Neural cell (in vitro differentiated cells): ENCODE results near the gene BCL6. TPM values are rescaled to one million over a fixed set of nuclear protein-coding genes. Genes with fewer than 3 reads are reported as not detected.

ENCODE experiments used
- H2AFZ ChIP-seq: fragments of 200-600, 300-800 bp; sonication (generic), shearing (Covaris generic); 2 replicates; pipeline ENCODE4 v1.6.0; 2014; ENCODE audit warnings: low read depth, mild to moderate bottlenecking, antibody characterized with exemption, low read length, moderate library complexity
- H3F3A ChIP-seq: fragments of 200-600 bp; shearing (Covaris generic); 2 replicates; pipeline ENCODE4 v1.6.1; 2016; ENCODE audit warnings: mild to moderate bottlenecking, moderate library complexity, mixed read lengths, antibody characterized with exemption, low read length; ENCODE audit not compliant: insufficient read depth, poor library complexity, severe bottlenecking
- H3K27ac ChIP-seq: fragments of 200-600, 300-800 bp; sonication (generic), shearing (Covaris generic); 2 replicates; pipeline ENCODE4 v1.5.1; 2014; ENCODE audit warnings: mild to moderate bottlenecking, low read length, moderate library complexity
- H3K27me3 ChIP-seq: fragments of 300-800, 200-600 bp; sonication (generic), shearing (Covaris generic); 2 replicates; pipeline ENCODE4 v1.6.0; 2014; ENCODE audit warnings: mild to moderate bottlenecking, low read depth, low read length, moderate library complexity; ENCODE audit not compliant: insufficient read depth
- H3K36me3 ChIP-seq: fragments of 300-800, 200-600 bp; sonication (generic), shearing (Covaris generic); 2 replicates; pipeline ENCODE4 v1.5.1; 2014; ENCODE audit warnings: mild to moderate bottlenecking, antibody characterized with exemption, low read length, moderate library complexity; ENCODE audit not compliant: insufficient read depth
- H3K4me2 ChIP-seq: fragments of 300-800, 200-600 bp; sonication (generic), shearing (Covaris generic); 2 replicates; pipeline ENCODE4 v1.6.0; 2014; ENCODE audit warnings: mild to moderate bottlenecking, low read length
- H3K4me3 ChIP-seq: fragments of 300-800, 200-600 bp; sonication (generic), shearing (Covaris generic); 2 replicates; pipeline ENCODE4 v1.5.1; 2014; ENCODE audit warnings: mild to moderate bottlenecking, low read length, moderate library complexity
- H3K79me2 ChIP-seq: fragments of 200-600 bp; shearing (Covaris generic); replicated peaks from 2 replicates; pipeline ENCODE4 v1.6.0; 2014; ENCODE audit warnings: mild to moderate bottlenecking, low read length, moderate library complexity; ENCODE audit not compliant: insufficient read depth
- H3K9ac ChIP-seq: fragments of 300-800, 200-600 bp; sonication (generic), shearing (Covaris generic); 2 replicates; pipeline ENCODE4 v1.6.1; 2016; ENCODE audit warnings: mild to moderate bottlenecking, low read length, mixed read lengths
- H3K9me2 ChIP-seq: fragments of 200-600 bp; shearing (Covaris generic); 2 replicates; pipeline ENCODE4 v1.6.1; 2016; ENCODE audit warnings: mild to moderate bottlenecking, low read length, mixed read lengths; ENCODE audit not compliant: insufficient read depth
- H3K9me3 ChIP-seq: fragments of 200-600, 300-800 bp; sonication (generic), shearing (Covaris generic); 2 replicates; pipeline ENCODE4 v1.6.1; 2016; ENCODE audit warnings: mild to moderate bottlenecking, mixed run types, low read length, moderate library complexity, mixed read lengths
- H4K20me1 ChIP-seq: fragments of 200-600 bp; shearing (Covaris generic); 2 replicates; pipeline ENCODE4 v1.6.1; 2016; ENCODE audit warnings: mild to moderate bottlenecking, mixed run types; ENCODE audit not compliant: insufficient read depth
- EP300 ChIP-seq: fragments of 450-650 bp; conservative IDR thresholded peaks from 2 replicates; pipeline ENCODE4 v1.6.1; 2014; ENCODE audit warnings: antibody characterized with exemption, mild to moderate bottlenecking, moderate library complexity; ENCODE audit not compliant: poor library complexity, severe bottlenecking
- EZH2 ChIP-seq: fragments of 200-600, 300-800 bp; shearing (Covaris generic), sonication (generic); IDR thresholded peaks from 2 replicates; pipeline ENCODE4 v1.6.1; 2014; ENCODE audit warnings: antibody characterized with exemption, low read length, borderline replicate concordance, mild to moderate bottlenecking; ENCODE audit not compliant: insufficient read depth, poor library complexity, severe bottlenecking
- MXI1 ChIP-seq: fragments of 450-650 bp; conservative IDR thresholded peaks from 2 replicates; pipeline ENCODE4 v1.6.1; 2014; ENCODE audit warnings: antibody characterized with exemption, mild to moderate bottlenecking; ENCODE audit not compliant: poor library complexity, severe bottlenecking
- POLR2AphosphoS5 ChIP-seq: IDR thresholded peaks from 2 replicates; pipeline ENCODE4 v1.6.1; 2012
- RAD21 ChIP-seq: fragments of 450-650 bp; conservative IDR thresholded peaks from 2 replicates; pipeline ENCODE4 v1.6.1; 2014; ENCODE audit warnings: antibody characterized with exemption, mild to moderate bottlenecking, moderate library complexity
- SMC3 ChIP-seq: fragments of 450-650 bp; conservative IDR thresholded peaks from 2 replicates; pipeline ENCODE4 v1.6.1; 2014; ENCODE audit warnings: antibody characterized with exemption, mild to moderate bottlenecking, moderate library complexity; ENCODE audit not compliant: poor library complexity
- TAF1 ChIP-seq: IDR thresholded peaks from 2 replicates; pipeline ENCODE4 v1.6.1; 2012; ENCODE audit warnings: low read depth
- polyA plus RNA-seq: library from polyadenylated mRNA; depleted of rRNA; stranded (reverse); fragments of >200 nt; gene quantifications from 2 replicates; pipeline ENCODE4 v1.2.3, GENCODE V29; 2014
- TF ChIP-seq, protein P1 (sequence below): fragments of 450-650 bp; IDR thresholded peaks from 2 replicates; pipeline ENCODE4 v1.5.1; 2014; ENCODE audit warnings: antibody characterized with exemption, mild to moderate bottlenecking, moderate library complexity; ENCODE audit not compliant: poor library complexity, severe bottlenecking
- TF ChIP-seq, protein P2 (sequence below): IDR thresholded peaks from 2 replicates; pipeline ENCODE4 v1.6.1; 2012; ENCODE audit warnings: borderline replicate concordance

BCL6 gene
- polyA plus RNA-seq, 1 donor from 2014 or later: 5.2 TPM

DNA sequence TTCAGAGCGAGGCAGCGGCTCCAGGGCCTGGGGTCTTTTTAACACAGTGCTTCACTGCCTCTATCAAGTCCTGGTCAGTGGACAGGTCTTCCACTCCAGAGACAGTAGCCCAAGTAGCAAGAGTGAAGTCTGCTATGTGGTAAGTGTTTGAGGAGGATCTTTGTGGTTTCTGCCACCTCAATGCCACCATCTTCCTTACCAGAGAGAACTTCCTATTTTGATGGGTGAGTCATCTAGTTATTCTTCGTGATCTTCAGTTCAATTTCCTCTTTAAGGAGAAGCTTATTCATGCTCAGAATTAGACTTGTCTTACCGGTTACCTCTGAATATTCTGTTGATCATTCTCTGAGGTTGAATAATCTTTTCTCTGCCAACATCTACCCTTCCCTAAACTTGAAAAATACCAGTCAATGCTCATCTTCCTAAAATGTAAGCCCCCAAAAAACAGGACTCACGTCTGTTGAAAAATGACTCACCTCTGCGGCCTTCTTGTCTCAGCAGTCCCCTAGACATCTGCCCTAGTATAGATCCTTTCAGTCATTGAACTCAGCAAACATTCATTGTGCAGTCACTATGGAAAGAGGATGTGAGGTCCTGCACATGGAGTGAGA, 32.2 kb upstream of the BCL6 start:
- H3K4me2 ChIP-seq: no peak overlapping the region
- TF ChIP-seq TAF1 (no peak), POLR2AphosphoS5 (no peak), RAD21 (no peak), MXI1 (no peak), EZH2 (no peak), SMC3 (no peak)
- TF ChIP-seq, protein P1, sequence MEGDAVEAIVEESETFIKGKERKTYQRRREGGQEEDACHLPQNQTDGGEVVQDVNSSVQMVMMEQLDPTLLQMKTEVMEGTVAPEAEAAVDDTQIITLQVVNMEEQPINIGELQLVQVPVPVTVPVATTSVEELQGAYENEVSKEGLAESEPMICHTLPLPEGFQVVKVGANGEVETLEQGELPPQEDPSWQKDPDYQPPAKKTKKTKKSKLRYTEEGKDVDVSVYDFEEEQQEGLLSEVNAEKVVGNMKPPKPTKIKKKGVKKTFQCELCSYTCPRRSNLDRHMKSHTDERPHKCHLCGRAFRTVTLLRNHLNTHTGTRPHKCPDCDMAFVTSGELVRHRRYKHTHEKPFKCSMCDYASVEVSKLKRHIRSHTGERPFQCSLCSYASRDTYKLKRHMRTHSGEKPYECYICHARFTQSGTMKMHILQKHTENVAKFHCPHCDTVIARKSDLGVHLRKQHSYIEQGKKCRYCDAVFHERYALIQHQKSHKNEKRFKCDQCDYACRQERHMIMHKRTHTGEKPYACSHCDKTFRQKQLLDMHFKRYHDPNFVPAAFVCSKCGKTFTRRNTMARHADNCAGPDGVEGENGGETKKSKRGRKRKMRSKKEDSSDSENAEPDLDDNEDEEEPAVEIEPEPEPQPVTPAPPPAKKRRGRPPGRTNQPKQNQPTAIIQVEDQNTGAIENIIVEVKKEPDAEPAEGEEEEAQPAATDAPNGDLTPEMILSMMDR: no peak
- TF ChIP-seq, protein P2, sequence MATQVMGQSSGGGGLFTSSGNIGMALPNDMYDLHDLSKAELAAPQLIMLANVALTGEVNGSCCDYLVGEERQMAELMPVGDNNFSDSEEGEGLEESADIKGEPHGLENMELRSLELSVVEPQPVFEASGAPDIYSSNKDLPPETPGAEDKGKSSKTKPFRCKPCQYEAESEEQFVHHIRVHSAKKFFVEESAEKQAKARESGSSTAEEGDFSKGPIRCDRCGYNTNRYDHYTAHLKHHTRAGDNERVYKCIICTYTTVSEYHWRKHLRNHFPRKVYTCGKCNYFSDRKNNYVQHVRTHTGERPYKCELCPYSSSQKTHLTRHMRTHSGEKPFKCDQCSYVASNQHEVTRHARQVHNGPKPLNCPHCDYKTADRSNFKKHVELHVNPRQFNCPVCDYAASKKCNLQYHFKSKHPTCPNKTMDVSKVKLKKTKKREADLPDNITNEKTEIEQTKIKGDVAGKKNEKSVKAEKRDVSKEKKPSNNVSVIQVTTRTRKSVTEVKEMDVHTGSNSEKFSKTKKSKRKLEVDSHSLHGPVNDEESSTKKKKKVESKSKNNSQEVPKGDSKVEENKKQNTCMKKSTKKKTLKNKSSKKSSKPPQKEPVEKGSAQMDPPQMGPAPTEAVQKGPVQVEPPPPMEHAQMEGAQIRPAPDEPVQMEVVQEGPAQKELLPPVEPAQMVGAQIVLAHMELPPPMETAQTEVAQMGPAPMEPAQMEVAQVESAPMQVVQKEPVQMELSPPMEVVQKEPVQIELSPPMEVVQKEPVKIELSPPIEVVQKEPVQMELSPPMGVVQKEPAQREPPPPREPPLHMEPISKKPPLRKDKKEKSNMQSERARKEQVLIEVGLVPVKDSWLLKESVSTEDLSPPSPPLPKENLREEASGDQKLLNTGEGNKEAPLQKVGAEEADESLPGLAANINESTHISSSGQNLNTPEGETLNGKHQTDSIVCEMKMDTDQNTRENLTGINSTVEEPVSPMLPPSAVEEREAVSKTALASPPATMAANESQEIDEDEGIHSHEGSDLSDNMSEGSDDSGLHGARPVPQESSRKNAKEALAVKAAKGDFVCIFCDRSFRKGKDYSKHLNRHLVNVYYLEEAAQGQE: no peak
- H3K27me3 ChIP-seq: no peaks in the 10 kb centered on the region
- H3K36me3 ChIP-seq: no peaks in the 10 kb centered on the region
- no peaks in the 10 kb centered on the region for H4K20me1 ChIP-seq
- H2AFZ ChIP-seq: no peak overlapping the region
- no peak overlapping the region for H3K27ac ChIP-seq
- H3K9ac ChIP-seq: no peak overlapping the region
- no peak overlapping the region for H3K4me3 ChIP-seq
- H3K9me3 ChIP-seq: no peaks in the 10 kb centered on the region
- no peaks in the 10 kb centered on the region for H3K9me2 ChIP-seq
- no peaks in the 10 kb centered on the region for H3K79me2 ChIP-seq
- no peaks in the 10 kb centered on the region for H3F3A ChIP-seq

DNA sequence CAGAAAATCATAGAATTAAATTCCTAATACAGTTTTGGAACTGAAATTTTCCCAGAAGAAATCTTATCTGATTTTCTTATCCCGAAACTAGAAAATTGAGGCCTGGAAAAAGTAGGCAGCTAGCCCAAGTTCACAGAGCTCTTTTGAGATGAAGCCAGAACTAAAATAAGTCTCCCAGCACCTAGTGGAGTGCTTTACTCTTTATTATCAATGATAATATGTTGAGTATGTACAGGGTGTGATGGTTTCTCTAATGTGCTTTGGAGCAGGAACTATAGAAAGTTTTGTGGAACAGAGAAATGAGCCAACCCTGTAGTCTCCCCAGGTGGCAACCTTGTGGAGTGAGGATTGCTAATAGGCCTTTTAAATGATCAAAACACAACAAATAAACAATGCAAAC, 30.3 kb upstream of the BCL6 start:
- TF ChIP-seq TAF1 (no peak), EZH2 (no peak), EP300 (no peak), SMC3 (no peak), POLR2AphosphoS5 (no peak), RAD21 (no peak), MXI1 (no peak)
- TF ChIP-seq, protein P1: no peak
- TF ChIP-seq, protein P2: no peak
- H3K27me3 ChIP-seq: no peaks in the 10 kb centered on the region
- no peak overlapping the region for H3K4me2 ChIP-seq

More for the DNA sequence above, 30.3 kb upstream of the BCL6 start:
- no peak overlapping the region for H3K27ac ChIP-seq
- no peak overlapping the region for H2AFZ ChIP-seq
- no peaks in the 10 kb centered on the region for H3K9me3 ChIP-seq
- no peak overlapping the region for H3K9ac ChIP-seq
- no peaks in the 10 kb centered on the region for H3K79me2 ChIP-seq
- H3K36me3 ChIP-seq: no peaks in the 10 kb centered on the region
- H4K20me1 ChIP-seq: no peaks in the 10 kb centered on the region
- H3K9me2 ChIP-seq: no peaks in the 10 kb centered on the region
- H3F3A ChIP-seq: no peaks in the 10 kb centered on the region
- no peak overlapping the region for H3K4me3 ChIP-seq
